Caco-2 (cell line): ENCODE results near the gene HOXB7. TPM values are rescaled to one million over a fixed set of nuclear protein-coding genes. Genes with fewer than 3 reads are reported as not detected.

ENCODE experiments used
- BruUV-seq: library from RNA; stranded (reverse); fragments of 400-500 nt; replicated peaks from 2 replicates; lab custom pipeline; 2021; lab: Mats Ljungman, UMichigan
- CTCF ChIA-PET: fragments of 300-600 bp; sonication (Branson Sonifier 250); formaldehyde crosslinking; loops from one replicate; lab custom pipeline; 2022; ENCODE audit warnings: antibody characterized with exemption; lab: Charles Lee
- POLR2A ChIA-PET: fragments of 300-600 bp; sonication (Branson Sonifier 250); formaldehyde crosslinking; loops from one replicate; lab custom pipeline; 2022; ENCODE audit warnings: antibody characterized with exemption; lab: Charles Lee
- DNase-seq, 2 experiments: peaks; one replicate each; pipeline versions ENCODE4 v3.0.0 to v3.0.0-alpha.2; 2020 to 2022
- H3K27me3 ChIP-seq: replicated peaks from 2 replicates; pipeline ENCODE4 v1.6.0; 2011; ENCODE audit warnings: low read length; ENCODE audit not compliant: control insufficient read depth, insufficient read depth
- H3K36me3 ChIP-seq: 2 replicates; pipeline ENCODE4 v1.5.1; 2011; ENCODE audit warnings: low read length; ENCODE audit not compliant: control insufficient read depth, insufficient read depth
- H3K4me1 ChIP-seq: fragments of 250-450 bp; sonication (Bioruptor Pico); 2 replicates; pipeline ENCODE4 v1.5.1; 2020; ENCODE audit warnings: mild to moderate bottlenecking
- H3K4me3 ChIP-seq: 2 replicates; pipeline ENCODE4 v1.5.1; 2011; ENCODE audit warnings: low read depth, mild to moderate bottlenecking, control low read depth, low read length
- H3K9me3 ChIP-seq: fragments of 250-450 bp; sonication (Bioruptor Pico); 2 replicates; pipeline ENCODE4 v1.5.1; 2020; ENCODE audit warnings: mild to moderate bottlenecking, moderate library complexity
- H3K27ac Mint-ChIP-seq: one replicate; pipeline ENCODE4 v1.8.0; 2022; ENCODE audit warnings: mixed read lengths; ENCODE audit not compliant: unreplicated experiment
- H3K27me3 Mint-ChIP-seq: one replicate; pipeline ENCODE4 v1.8.0; 2022; ENCODE audit warnings: mixed read lengths; ENCODE audit not compliant: insufficient read depth, unreplicated experiment
- H3K36me3 Mint-ChIP-seq: one replicate; pipeline ENCODE4 v1.8.0; 2022; ENCODE audit warnings: mild to moderate bottlenecking, mixed read lengths; ENCODE audit not compliant: insufficient read depth, unreplicated experiment
- H3K4me1 Mint-ChIP-seq: one replicate; pipeline ENCODE4 v1.8.0; 2022; ENCODE audit warnings: low read depth, mixed read lengths; ENCODE audit not compliant: unreplicated experiment
- H3K4me3 Mint-ChIP-seq: one replicate; pipeline ENCODE4 v1.8.0; 2022; ENCODE audit warnings: mild to moderate bottlenecking, moderate library complexity, mixed read lengths; ENCODE audit not compliant: unreplicated experiment
- H3K9me3 Mint-ChIP-seq: one replicate; pipeline ENCODE4 v1.8.0; 2022; ENCODE audit warnings: mixed read lengths; ENCODE audit not compliant: unreplicated experiment
- CTCF ChIP-seq, 2 experiments: fragments of 200-600 bp in 1 of 2; IDR thresholded peaks; 1 replicate in 1 of 2; 2 replicates in 1 of 2; pipeline versions ENCODE4 v1.5.1 to v1.8.0; 2011 to 2022; ENCODE audit warnings: antibody characterized with exemption in 1 of 2, control low read depth in 1 of 2, inconsistent platforms in 1 of 2, low read depth in 1 of 2, low read length in 1 of 2, mild to moderate bottlenecking in 1 of 2, moderate library complexity in 1 of 2; ENCODE audit not compliant: insufficient read depth in 1 of 2, severe bottlenecking in 1 of 2, unreplicated experiment in 1 of 2
- intact Hi-C: fragments of 100-400 bp; cut with micrococcal nuclease; formaldehyde crosslinking; loops from one replicate; pipeline ENCODE4 v1.10.0; 2022; ENCODE audit not compliant: unreplicated experiment
- total RNA-seq: library from RNA; stranded (reverse); gene quantifications from 2 replicates; pipeline ENCODE4 v1.2.3, GENCODE V29; 2022

HOXB7 gene
- total RNA-seq, 1 experiment from 2014 or later, result 28.2 TPM

DNA sequence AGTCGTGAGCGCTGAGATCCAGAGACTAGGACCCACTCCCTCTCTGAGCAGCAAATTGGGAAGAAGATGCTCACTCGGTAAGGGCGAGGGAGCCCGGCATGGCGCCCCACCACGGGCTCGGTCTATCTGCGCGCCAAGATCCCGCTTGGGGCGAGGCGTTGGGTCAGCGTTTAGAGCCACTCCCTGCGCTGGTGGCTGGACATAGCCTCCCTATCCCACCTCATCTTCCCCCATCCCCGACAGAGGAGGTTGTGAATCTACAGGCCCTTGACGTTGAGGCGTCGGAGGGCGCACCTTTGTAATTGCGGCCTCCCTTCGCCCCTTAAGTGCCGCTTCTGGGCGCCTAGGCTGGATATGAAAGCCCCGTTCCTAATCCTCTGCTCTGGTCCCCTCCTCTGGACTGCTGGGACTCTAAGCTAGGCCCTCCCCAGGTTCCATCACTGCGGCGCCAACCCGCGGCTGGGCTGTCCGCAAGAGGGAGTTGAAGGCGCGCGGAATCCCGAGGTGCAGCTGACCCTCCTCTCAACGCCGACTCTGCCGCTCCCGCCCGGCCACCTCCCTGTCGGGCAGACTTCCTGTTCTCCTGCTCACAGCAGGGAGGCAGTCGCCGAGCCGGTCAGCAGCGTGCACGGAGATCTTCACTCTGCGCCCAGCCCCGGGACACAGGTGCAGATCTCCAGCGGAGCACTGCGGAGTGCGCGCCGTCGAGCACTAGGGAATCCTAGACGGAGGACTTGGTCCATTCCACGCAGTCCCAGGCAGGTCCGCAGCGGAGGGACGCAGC, 31.4 kb upstream of the HOXB7 start:
- TF ChIP-seq CTCF (IDR thresholded peaks at IDR 0.05; ENCODE audit: insufficient read depth in 1 of 2, low read depth in 1 of 2, low read length in 1 of 2, severe bottlenecking in 1 of 2, unreplicated experiment in 1 of 2), result no peak
- ChIA-PET CTCF (no interaction called here), POLR2A (no interaction called here)
- Mint-ChIP-seq H3K27me3 (peaks cover 18% of the 10 kb centered on the region), H3K36me3 (no peaks in the 10 kb centered on the region), H3K4me1 (peaks cover 6% of the 10 kb centered on the region), H3K4me3 (no peak overlapping the region), H3K9me3 (no peaks in the 10 kb centered on the region), H3K27ac (no peak overlapping the region)
- Histone ChIP-seq H3K36me3 (no peaks in the 10 kb centered on the region), H3K9me3 (no peaks in the 10 kb centered on the region), H3K4me3 (no peak overlapping the region), H3K27me3 (no peaks in the 10 kb centered on the region), H3K4me1 (peaks cover 9% of the 10 kb centered on the region; the same call in 1 of the 2 replicates)
- BruUV-seq, result no TSS peak
- peak in 1 of 2 experiments; percentile 41 for DNase-seq
- intact Hi-C loops, result no loop called here

DNA sequence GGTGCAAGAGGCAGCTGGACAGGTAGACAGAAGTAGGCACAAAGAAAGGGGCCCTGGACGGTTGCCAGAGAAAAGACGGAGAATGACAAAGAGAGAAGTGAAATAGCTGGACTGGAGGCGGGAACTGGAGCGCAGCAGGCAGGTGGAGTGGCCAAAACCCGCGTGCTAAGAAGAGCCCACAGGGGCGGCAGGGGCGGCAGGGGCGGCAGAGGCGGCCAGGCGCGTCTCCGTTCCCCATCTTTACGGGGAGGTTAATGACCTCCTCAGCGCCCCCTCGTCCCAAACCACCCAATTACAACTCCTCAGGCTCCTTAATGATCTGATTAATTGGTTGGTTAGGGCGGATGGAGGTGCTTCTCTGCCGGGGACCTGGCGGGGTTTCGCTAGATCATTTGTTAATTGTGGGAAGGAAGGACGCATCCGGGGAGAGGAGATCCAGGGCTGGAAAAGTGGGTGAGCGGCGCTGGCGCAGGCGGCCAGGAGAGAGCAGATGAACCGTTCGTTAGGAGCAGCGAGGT, 30.8 kb upstream of the HOXB7 start:
- no peaks in the 10 kb centered on the region for H3K36me3 Mint-ChIP-seq
- no peaks in the 10 kb centered on the region for H3K4me1 Mint-ChIP-seq
- intact Hi-C loops, result no loop called here
- Histone ChIP-seq H3K4me3 (no peak overlapping the region), H3K9me3 (no peaks in the 10 kb centered on the region), H3K27me3 (no peaks in the 10 kb centered on the region), H3K4me1 (peaks cover 9% of the 10 kb centered on the region; the same call in 1 of the 2 replicates), H3K36me3 (no peaks in the 10 kb centered on the region)
- no peak overlapping the region for H3K4me3 Mint-ChIP-seq
- peak in 1 of 2 experiments; percentile 38 for DNase-seq
- no peaks in the 10 kb centered on the region for H3K9me3 Mint-ChIP-seq
- ChIA-PET CTCF (interaction anchor here (0.6 kb wide), 1 partner anchor 1490 kb away, joined by 4 read pairs; no protein-coding TSS in a partner anchor), POLR2A (no interaction called here)
- TF ChIP-seq CTCF (IDR thresholded peaks at IDR 0.05; ENCODE audit: insufficient read depth in 1 of 2, low read depth in 1 of 2, low read length in 1 of 2, severe bottlenecking in 1 of 2, unreplicated experiment in 1 of 2), result no peak
- H3K27ac Mint-ChIP-seq, result no peak overlapping the region
- BruUV-seq, result no TSS peak
- H3K27me3 Mint-ChIP-seq, result peaks cover 13% of the 10 kb centered on the region

DNA sequence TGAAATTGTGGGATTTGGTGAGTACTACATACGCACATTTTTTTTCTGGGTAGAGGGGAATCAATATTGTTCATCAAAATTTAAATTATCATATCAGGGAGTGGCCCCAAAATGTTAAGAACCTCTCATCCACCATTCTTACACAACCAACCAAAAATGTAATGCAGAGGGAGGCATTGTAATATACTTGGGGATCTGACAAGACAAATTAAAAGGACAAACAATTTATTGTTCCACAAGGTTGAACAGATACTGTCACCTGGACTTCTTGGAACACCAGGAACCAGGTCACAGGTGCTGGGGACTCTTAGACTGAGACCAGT, 30.0 kb upstream of the HOXB7 start:
- POLR2A ChIA-PET, result no interaction called here
- no peaks in the 10 kb centered on the region for H3K27me3 ChIP-seq
- BruUV-seq, result no TSS peak

More for the DNA sequence above, 30.0 kb upstream of the HOXB7 start:
- peaks cover 2% of the 10 kb centered on the region; the same call in 1 of the 2 replicates for H3K4me1 ChIP-seq
- H3K36me3 ChIP-seq, result no peaks in the 10 kb centered on the region
- CTCF ChIA-PET, result no interaction called here
- H3K4me1 Mint-ChIP-seq, result no peaks in the 10 kb centered on the region
- intact Hi-C loops, result no loop called here
- no peaks in the 10 kb centered on the region for H3K9me3 Mint-ChIP-seq
- DNase-seq, result no peak
- no peak for TF ChIP-seq CTCF (IDR thresholded peaks at IDR 0.05; ENCODE audit: insufficient read depth in 1 of 2, low read depth in 1 of 2, low read length in 1 of 2, severe bottlenecking in 1 of 2, unreplicated experiment in 1 of 2)
- H3K4me3 Mint-ChIP-seq, result no peak overlapping the region
- H3K27me3 Mint-ChIP-seq, result peaks cover 13% of the 10 kb centered on the region
- H3K4me3 ChIP-seq, result no peak overlapping the region
- H3K9me3 ChIP-seq, result no peaks in the 10 kb centered on the region
- H3K27ac Mint-ChIP-seq, result no peak overlapping the region
- H3K36me3 Mint-ChIP-seq, result no peaks in the 10 kb centered on the region
